GM19455 (cell line): ENCODE measurements around the gene NYNRIN.

Experiments used
- ATAC-seq: cut with Tn5 transposase; IDR thresholded peaks from one replicate; pipeline ENCODE4 v1.9.1; 2021; ENCODE audit not compliant: unreplicated experiment

The NYNRIN gene

GRCh38 chr14:24430143-24430681 is 31.4 kb downstream of the NYNRIN start:
- ATAC-seq = peak; percentile 68

GRCh38 chr14:24430682-24431568 is 32.1 kb downstream of the NYNRIN start:
- no peak for ATAC-seq

- ATAC-seq = no peak
Observed at GRCh38 chr14:24431569-24432258, 32.9 kb downstream of the NYNRIN start.

- ATAC-seq = no peak
Observed at GRCh38 chr14:24432259-24433131, 33.7 kb downstream of the NYNRIN start.

GRCh38 chr14:24434036-24434435 is 35.2 kb downstream of the NYNRIN start:
- no peak for ATAC-seq

- ATAC-seq = no peak
Observed at GRCh38 chr14:24434676-24435075, 35.9 kb downstream of the NYNRIN start.

- ATAC-seq = no peak
Observed at GRCh38 chr14:24435192-24435810, 36.5 kb downstream of the NYNRIN start.

- no peak for ATAC-seq
Observed at GRCh38 chr14:24435998-24436354, 37.2 kb downstream of the NYNRIN start.

- ATAC-seq = no peak
Observed at GRCh38 chr14:24436355-24437019, 37.7 kb downstream of the NYNRIN start.

GRCh38 chr14:24437020-24437735 is 38.4 kb downstream of the NYNRIN start:
- ATAC-seq = no peak

GRCh38 chr14:24437736-24438067 is 38.9 kb downstream of the NYNRIN start:
- ATAC-seq = no peak

GRCh38 chr14:24438223-24439097 is 39.7 kb downstream of the NYNRIN start:
- no peak for ATAC-seq

GRCh38 chr14:24439257-24439656 is 40.5 kb downstream of the NYNRIN start:
- no peak for ATAC-seq

GRCh38 chr14:24439830-24440605 is 41.2 kb downstream of the NYNRIN start:
- no peak for ATAC-seq

GRCh38 chr14:24440606-24441399 is 42.0 kb downstream of the NYNRIN start:
- ATAC-seq = no peak

- no peak for ATAC-seq
Observed at GRCh38 chr14:24441485-24441884, 42.7 kb downstream of the NYNRIN start.

GRCh38 chr14:24441904-24442239 is 43.1 kb downstream of the NYNRIN start:
- no peak for ATAC-seq
